Loucy (cell line): ENCODE results near the gene PFKFB1.

Source experiments
- H2AFZ ChIP-seq: fragments of 200-600 bp; sonication (generic); 2 replicates; pipeline ENCODE4 v1.6.0; 2016; ENCODE audit warnings: antibody characterized with exemption, mild to moderate bottlenecking, low read length, moderate library complexity
- H3F3A ChIP-seq: fragments of 200-600 bp; 2 replicates; pipeline ENCODE4 v1.6.0; 2016; ENCODE audit warnings: antibody characterized with exemption, low read depth, mild to moderate bottlenecking
- H3K27me3 ChIP-seq: fragments of 200-600 bp; sonication (generic); 2 replicates; pipeline ENCODE4 v1.6.1; 2014; ENCODE audit warnings: low read length, mild to moderate bottlenecking; ENCODE audit not compliant: insufficient read depth, poor library complexity, severe bottlenecking
- H3K36me3 ChIP-seq: fragments of 200-600 bp; sonication (generic); 2 replicates; pipeline ENCODE4 v1.6.1; 2016; ENCODE audit warnings: low read length; ENCODE audit not compliant: insufficient read depth
- H3K4me1 ChIP-seq: fragments of 200-600 bp; sonication (generic); 2 replicates; pipeline ENCODE4 v1.5.1; 2014; ENCODE audit warnings: low read length, mild to moderate bottlenecking; ENCODE audit not compliant: insufficient read depth, poor library complexity, severe bottlenecking
- H3K4me2 ChIP-seq: fragments of 200-600 bp; sonication (generic); 2 replicates; pipeline ENCODE4 v1.6.0; 2014; ENCODE audit warnings: antibody characterized with exemption, low read length, low read depth, mild to moderate bottlenecking; ENCODE audit not compliant: poor library complexity, severe bottlenecking
- H3K4me3 ChIP-seq: fragments of 200-600 bp; sonication (generic); 2 replicates; pipeline ENCODE4 v1.5.1; 2014; ENCODE audit warnings: low read length, mild to moderate bottlenecking, mixed read lengths; ENCODE audit not compliant: poor library complexity, severe bottlenecking
- H3K79me2 ChIP-seq: fragments of 200-600 bp; sonication (generic); 2 replicates; pipeline ENCODE4 v1.6.1; 2014; ENCODE audit warnings: low read length; ENCODE audit not compliant: insufficient read depth
- H3K9ac ChIP-seq: fragments of 200-600 bp; sonication (generic); 2 replicates; pipeline ENCODE4 v1.6.0; 2014; ENCODE audit warnings: mild to moderate bottlenecking, low read depth, low read length, moderate library complexity; ENCODE audit not compliant: poor library complexity, severe bottlenecking
- H3K9me2 ChIP-seq: fragments of 200-600 bp; sonication (generic); replicated peaks from 2 replicates; pipeline ENCODE4 v1.6.1; 2016; ENCODE audit warnings: low read depth, low read length, mixed read lengths
- H3K9me3 ChIP-seq: fragments of 200-600 bp; sonication (generic); 2 replicates; pipeline ENCODE4 v1.6.1; 2014; ENCODE audit warnings: mild to moderate bottlenecking, antibody characterized with exemption, low read length, low read depth; ENCODE audit not compliant: insufficient read depth
- H4K20me1 ChIP-seq: fragments of 200-600 bp; sonication (generic); 2 replicates; pipeline ENCODE4 v1.6.0; 2014; ENCODE audit warnings: antibody characterized with exemption, low read length, mild to moderate bottlenecking; ENCODE audit not compliant: insufficient read depth, poor library complexity, severe bottlenecking
- CTCF ChIP-seq: fragments of 200-600 bp; sonication (generic); conservative IDR thresholded peaks from 2 replicates; pipeline ENCODE4 v1.5.1; 2014; ENCODE audit warnings: mild to moderate bottlenecking, antibody characterized with exemption, low read length
- EZH2phosphoT487 ChIP-seq: fragments of 200-600 bp; IDR thresholded peaks from 2 replicates; pipeline ENCODE4 v1.6.1; 2018; ENCODE audit warnings: antibody characterized with exemption, mild to moderate bottlenecking, moderate library complexity, borderline replicate concordance

PFKFB1 gene

GRCh38 chrX:55028611-55029010, 34.6 kb upstream of the PFKFB1 start:
- H3K4me1 ChIP-seq, result no peaks in the 10 kb centered on the region
- H3F3A ChIP-seq, result no peaks in the 10 kb centered on the region
- H4K20me1 ChIP-seq, result no peaks in the 10 kb centered on the region
- no peak overlapping the region for H3K4me2 ChIP-seq
- no peaks in the 10 kb centered on the region for H3K9me3 ChIP-seq
- no peaks in the 10 kb centered on the region for H3K27me3 ChIP-seq
- no peak overlapping the region for H3K9ac ChIP-seq
- TF ChIP-seq CTCF (no peak), EZH2phosphoT487 (no peak)
- no peaks in the 10 kb centered on the region for H3K79me2 ChIP-seq
- no peaks in the 10 kb centered on the region for H3K9me2 ChIP-seq
- no peak overlapping the region for H3K4me3 ChIP-seq
- H2AFZ ChIP-seq, result no peak overlapping the region
- no peaks in the 10 kb centered on the region for H3K36me3 ChIP-seq

- H3K4me1 ChIP-seq, result no peaks in the 10 kb centered on the region
- no peak overlapping the region for H2AFZ ChIP-seq
- H3K9me2 ChIP-seq, result no peaks in the 10 kb centered on the region
- no peaks in the 10 kb centered on the region for H3K9me3 ChIP-seq
- no peaks in the 10 kb centered on the region for H3K36me3 ChIP-seq
- no peak overlapping the region for H3K9ac ChIP-seq
- H3K4me3 ChIP-seq, result no peak overlapping the region
- H3F3A ChIP-seq, result no peaks in the 10 kb centered on the region
- H4K20me1 ChIP-seq, result no peaks in the 10 kb centered on the region
- no peaks in the 10 kb centered on the region for H3K27me3 ChIP-seq
- H3K79me2 ChIP-seq, result no peaks in the 10 kb centered on the region
- H3K4me2 ChIP-seq, result no peak overlapping the region
- TF ChIP-seq EZH2phosphoT487, result no peak
- TF ChIP-seq CTCF, result no peak
Measured at GRCh38 chrX:55028040-55028439, 34.1 kb upstream of the PFKFB1 start.

GRCh38 chrX:55026840-55027239, 32.9 kb upstream of the PFKFB1 start:
- Histone ChIP-seq H3K9me2 (no peaks in the 10 kb centered on the region), H3F3A (no peaks in the 10 kb centered on the region), H3K4me1 (no peaks in the 10 kb centered on the region), H3K4me2 (no peak overlapping the region), H2AFZ (no peak overlapping the region), H3K9me3 (no peaks in the 10 kb centered on the region), H3K36me3 (no peaks in the 10 kb centered on the region), H3K27me3 (no peaks in the 10 kb centered on the region), H3K79me2 (no peaks in the 10 kb centered on the region), H4K20me1 (no peaks in the 10 kb centered on the region), H3K9ac (no peak overlapping the region), H3K4me3 (no peak overlapping the region)
- TF ChIP-seq EZH2phosphoT487 (no peak), CTCF (no peak)
